HAP-1 (cell line): ENCODE measurements around the gene DAPK2.

Source experiments
- DNase-seq, 2 experiments: peaks; one replicate each; pipeline ENCODE4 v3.0.0-alpha.2; 2016 to 2020; ENCODE audit warnings: low spot score in 2 of 2
- H3K27me3 ChIP-seq: fragments of 250-450 bp; sonication (Bioruptor Pico); 2 replicates; pipeline ENCODE4 v1.5.1; 2020; ENCODE audit warnings: low read depth, mild to moderate bottlenecking, moderate library complexity
- H3K36me3 ChIP-seq: fragments of 250-450 bp; sonication (Bioruptor Pico); replicated peaks from 2 replicates; pipeline ENCODE4 v1.5.1; 2020; ENCODE audit warnings: mild to moderate bottlenecking
- H3K4me1 ChIP-seq: fragments of 250-450 bp; sonication (Bioruptor Pico); 2 replicates; pipeline ENCODE4 v1.5.1; 2020; ENCODE audit warnings: mild to moderate bottlenecking
- H3K4me3 ChIP-seq: fragments of 250-450 bp; sonication (Bioruptor Pico); 2 replicates; pipeline ENCODE4 v1.5.1; 2020; ENCODE audit warnings: mild to moderate bottlenecking, moderate library complexity
- H3K9me3 ChIP-seq: fragments of 250-450 bp; sonication (Bioruptor Pico); 2 replicates; pipeline ENCODE4 v1.5.1; 2020; ENCODE audit warnings: mild to moderate bottlenecking, moderate library complexity
- in situ Hi-C: fragments of 300-500 bp; cut with MboI; formaldehyde crosslinking; loops from 3 replicates; pipeline ENCODE4 v1.14.3; 2020; ENCODE audit warnings: low sequenced_read_pairs, inconsistent platforms, mixed read lengths

DAPK2 gene

GRCh38 chr15:63893866-63894661, 152.2 kb downstream of the DAPK2 start:
- Histone ChIP-seq H3K27me3 (no peaks in the 10 kb centered on the region), H3K36me3 (no peaks in the 10 kb centered on the region), H3K4me1 (no peaks in the 10 kb centered on the region), H3K9me3 (no peaks in the 10 kb centered on the region), H3K4me3 (no peak overlapping the region)
- no peak for DNase-seq
- in situ Hi-C loops: loop anchor here (25.0 kb wide), 1 partner anchor 132 kb away; no protein-coding TSS in a partner anchor

- H3K4me1 ChIP-seq: no peaks in the 10 kb centered on the region
- H3K9me3 ChIP-seq: no peaks in the 10 kb centered on the region
- in situ Hi-C loops: loop anchor here (25.0 kb wide), 1 partner anchor 131 kb away; no protein-coding TSS in a partner anchor
- no peak overlapping the region for H3K4me3 ChIP-seq
- DNase-seq: no peak
- H3K27me3 ChIP-seq: no peaks in the 10 kb centered on the region
- H3K36me3 ChIP-seq: no peaks in the 10 kb centered on the region
Measured at GRCh38 chr15:63892794-63893441, 153.4 kb downstream of the DAPK2 start.

- no peaks in the 10 kb centered on the region for H3K36me3 ChIP-seq
- H3K4me3 ChIP-seq: no peak overlapping the region
- no peak for DNase-seq
- no peaks in the 10 kb centered on the region for H3K27me3 ChIP-seq
- H3K4me1 ChIP-seq: no peaks in the 10 kb centered on the region
- no peaks in the 10 kb centered on the region for H3K9me3 ChIP-seq
- in situ Hi-C loops: loop anchor here (25.0 kb wide), 1 partner anchor 129 kb away; no protein-coding TSS in a partner anchor
Measured at GRCh38 chr15:63891768-63892133, 154.5 kb downstream of the DAPK2 start.

- in situ Hi-C loops: loop anchor here (25.0 kb wide), 1 partner anchor 129 kb away; no protein-coding TSS in a partner anchor
Measured at GRCh38 chr15:63891079-63891767, 155.1 kb downstream of the DAPK2 start.

GRCh38 chr15:63890617-63891016, 155.7 kb downstream of the DAPK2 start:
- H3K27me3 ChIP-seq: no peaks in the 10 kb centered on the region
- in situ Hi-C loops: loop anchor here (25.0 kb wide), 1 partner anchor 128 kb away; no protein-coding TSS in a partner anchor
- DNase-seq: no peak
- H3K9me3 ChIP-seq: no peaks in the 10 kb centered on the region
- H3K36me3 ChIP-seq: no peaks in the 10 kb centered on the region
- no peak overlapping the region for H3K4me3 ChIP-seq
- H3K4me1 ChIP-seq: no peaks in the 10 kb centered on the region

More at GRCh38 chr15:63891079-63891767, 155.1 kb downstream of the DAPK2 start:
- no peaks in the 10 kb centered on the region for H3K27me3 ChIP-seq
- H3K36me3 ChIP-seq: no peaks in the 10 kb centered on the region
- DNase-seq: peak; percentile 88 to 96
- no peaks in the 10 kb centered on the region for H3K9me3 ChIP-seq
- H3K4me1 ChIP-seq: no peaks in the 10 kb centered on the region
- no peak overlapping the region for H3K4me3 ChIP-seq

- Histone ChIP-seq H3K4me1 (no peaks in the 10 kb centered on the region), H3K36me3 (no peaks in the 10 kb centered on the region), H3K4me3 (no peak overlapping the region), H3K27me3 (no peaks in the 10 kb centered on the region), H3K9me3 (no peaks in the 10 kb centered on the region)
- in situ Hi-C loops: loop anchor here (25.0 kb wide), 1 partner anchor 128 kb away; no protein-coding TSS in a partner anchor
- no peak for DNase-seq
Measured at GRCh38 chr15:63889831-63890230, 156.5 kb downstream of the DAPK2 start.

- Histone ChIP-seq H3K4me1 (no peaks in the 10 kb centered on the region), H3K27me3 (no peaks in the 10 kb centered on the region), H3K9me3 (no peaks in the 10 kb centered on the region), H3K36me3 (no peaks in the 10 kb centered on the region), H3K4me3 (no peak overlapping the region)
- in situ Hi-C loops: loop anchor here (25.0 kb wide), 1 partner anchor 127 kb away; no protein-coding TSS in a partner anchor
- DNase-seq: no peak
Measured at GRCh38 chr15:63888823-63889222, 157.5 kb downstream of the DAPK2 start.

GRCh38 chr15:63888146-63888545, 158.1 kb downstream of the DAPK2 start:
- in situ Hi-C loops: loop anchor here (25.0 kb wide), 1 partner anchor 126 kb away; no protein-coding TSS in a partner anchor
- H3K4me1 ChIP-seq: no peaks in the 10 kb centered on the region
- H3K9me3 ChIP-seq: no peaks in the 10 kb centered on the region
- H3K27me3 ChIP-seq: no peaks in the 10 kb centered on the region
- H3K4me3 ChIP-seq: no peak overlapping the region
- no peaks in the 10 kb centered on the region for H3K36me3 ChIP-seq
- DNase-seq: no peak

GRCh38 chr15:63887630-63888029, 158.7 kb downstream of the DAPK2 start:
- no peaks in the 10 kb centered on the region for H3K9me3 ChIP-seq
- no peak overlapping the region for H3K4me3 ChIP-seq
- in situ Hi-C loops: loop anchor here (25.0 kb wide), 1 partner anchor 125 kb away; no protein-coding TSS in a partner anchor
- H3K36me3 ChIP-seq: no peaks in the 10 kb centered on the region
- H3K27me3 ChIP-seq: no peaks in the 10 kb centered on the region
- no peaks in the 10 kb centered on the region for H3K4me1 ChIP-seq
- DNase-seq: no peak

- Histone ChIP-seq H3K9me3 (no peaks in the 10 kb centered on the region), H3K4me3 (no peak overlapping the region), H3K4me1 (no peaks in the 10 kb centered on the region), H3K27me3 (no peaks in the 10 kb centered on the region), H3K36me3 (no peaks in the 10 kb centered on the region)
- no peak for DNase-seq
- in situ Hi-C loops: loop anchor here (25.0 kb wide), 1 partner anchor 123 kb away; no protein-coding TSS in a partner anchor
Measured at GRCh38 chr15:63884953-63885352, 161.3 kb downstream of the DAPK2 start.

GRCh38 chr15:63881431-63881830, 164.9 kb downstream of the DAPK2 start:
- Histone ChIP-seq H3K36me3 (no peaks in the 10 kb centered on the region), H3K4me3 (no peak overlapping the region), H3K9me3 (no peaks in the 10 kb centered on the region), H3K4me1 (no peaks in the 10 kb centered on the region), H3K27me3 (no peaks in the 10 kb centered on the region)
- DNase-seq: no peak
- in situ Hi-C loops: loop anchor here (25.0 kb wide), 1 partner anchor 119 kb away; no protein-coding TSS in a partner anchor

- in situ Hi-C loops: loop anchor here (25.0 kb wide), 1 partner anchor 118 kb away; no protein-coding TSS in a partner anchor
- Histone ChIP-seq H3K27me3 (no peaks in the 10 kb centered on the region), H3K4me1 (no peaks in the 10 kb centered on the region), H3K4me3 (no peak overlapping the region), H3K36me3 (no peaks in the 10 kb centered on the region), H3K9me3 (no peaks in the 10 kb centered on the region)
- DNase-seq: no peak
Measured at GRCh38 chr15:63880744-63881143, 165.5 kb downstream of the DAPK2 start.

- H3K36me3 ChIP-seq: no peaks in the 10 kb centered on the region
- H3K27me3 ChIP-seq: no peaks in the 10 kb centered on the region
- H3K9me3 ChIP-seq: no peaks in the 10 kb centered on the region
- no peak overlapping the region for H3K4me3 ChIP-seq
- no peak for DNase-seq
- in situ Hi-C loops: loop anchor here (25.0 kb wide), 1 partner anchor 118 kb away; no protein-coding TSS in a partner anchor
- H3K4me1 ChIP-seq: no peaks in the 10 kb centered on the region
Measured at GRCh38 chr15:63879995-63880394, 166.3 kb downstream of the DAPK2 start.
